GM20000 (cell line): ENCODE data around the gene GRB10.
"Not testable (repeated sequence)": the region's sequence is repeated elsewhere in the genome, so short reads cannot be mapped to it uniquely, and the experiment has no call there.

Experiments used
- DNase-seq: peaks from one replicate; pipeline ENCODE4 v3.0.0; 2012; ENCODE audit warnings: low spot score
- TF ChIP-seq, protein P1 (sequence below): IDR thresholded peaks from 2 replicates; pipeline ENCODE4 v1.5.1; 2012; ENCODE audit warnings: mild to moderate bottlenecking, control low read depth; ENCODE audit errors: extremely low read depth, missing control alignments

GRB10 gene

DNA sequence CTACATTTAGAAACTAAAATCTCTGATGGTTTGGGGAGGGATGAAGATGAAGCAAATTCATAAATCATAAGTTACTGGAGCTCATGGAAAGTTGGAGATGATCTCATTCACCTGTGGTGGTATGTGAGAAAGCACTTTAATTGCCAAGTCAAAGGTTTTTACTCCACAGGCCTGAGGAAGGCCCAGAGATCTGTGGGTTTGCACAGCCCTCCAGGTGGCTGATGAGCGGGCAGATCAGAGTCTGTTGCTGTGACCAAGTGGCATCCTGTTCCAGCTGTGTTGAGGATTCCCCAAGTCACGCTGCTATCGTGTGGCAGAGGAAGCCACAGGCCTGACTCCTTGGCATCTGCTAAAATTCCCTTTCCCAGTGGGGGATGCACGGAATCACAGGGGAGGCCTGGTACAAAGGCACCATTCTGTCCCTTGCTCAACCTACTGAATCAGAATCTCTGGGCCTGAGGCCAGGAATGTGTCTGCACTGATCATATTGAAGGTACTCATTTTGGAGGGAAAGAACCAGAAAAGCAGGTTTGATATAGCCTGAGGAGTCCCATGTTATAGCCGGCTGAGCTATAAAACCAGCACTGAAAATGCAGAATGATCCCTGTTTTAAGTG is 197.8 kb downstream of the GRB10 start:
- no peak for DNase-seq
- TF ChIP-seq, protein P1, sequence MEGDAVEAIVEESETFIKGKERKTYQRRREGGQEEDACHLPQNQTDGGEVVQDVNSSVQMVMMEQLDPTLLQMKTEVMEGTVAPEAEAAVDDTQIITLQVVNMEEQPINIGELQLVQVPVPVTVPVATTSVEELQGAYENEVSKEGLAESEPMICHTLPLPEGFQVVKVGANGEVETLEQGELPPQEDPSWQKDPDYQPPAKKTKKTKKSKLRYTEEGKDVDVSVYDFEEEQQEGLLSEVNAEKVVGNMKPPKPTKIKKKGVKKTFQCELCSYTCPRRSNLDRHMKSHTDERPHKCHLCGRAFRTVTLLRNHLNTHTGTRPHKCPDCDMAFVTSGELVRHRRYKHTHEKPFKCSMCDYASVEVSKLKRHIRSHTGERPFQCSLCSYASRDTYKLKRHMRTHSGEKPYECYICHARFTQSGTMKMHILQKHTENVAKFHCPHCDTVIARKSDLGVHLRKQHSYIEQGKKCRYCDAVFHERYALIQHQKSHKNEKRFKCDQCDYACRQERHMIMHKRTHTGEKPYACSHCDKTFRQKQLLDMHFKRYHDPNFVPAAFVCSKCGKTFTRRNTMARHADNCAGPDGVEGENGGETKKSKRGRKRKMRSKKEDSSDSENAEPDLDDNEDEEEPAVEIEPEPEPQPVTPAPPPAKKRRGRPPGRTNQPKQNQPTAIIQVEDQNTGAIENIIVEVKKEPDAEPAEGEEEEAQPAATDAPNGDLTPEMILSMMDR: no peak

DNA sequence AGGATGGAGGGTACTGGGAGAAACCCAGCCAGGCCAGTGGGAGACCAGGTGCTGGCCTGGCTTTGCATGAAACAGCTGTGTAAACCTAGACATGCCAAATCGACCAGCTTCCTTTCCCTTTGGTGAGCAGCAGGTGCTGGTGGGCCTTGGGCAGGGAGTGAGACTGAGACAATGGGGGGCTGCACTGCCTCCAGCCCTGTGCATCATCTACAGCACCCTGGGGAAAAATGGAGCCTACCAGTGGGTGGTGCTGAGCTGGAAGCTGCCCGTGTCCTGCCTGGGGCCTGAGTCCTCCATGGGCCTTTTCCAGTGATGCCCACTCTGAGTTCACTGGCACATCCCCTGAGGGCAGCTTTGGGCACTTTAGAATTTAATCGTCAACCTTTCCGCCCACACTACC is 198.3 kb downstream of the GRB10 start:
- TF ChIP-seq, protein P1: no peak
- DNase-seq: no peak

DNA sequence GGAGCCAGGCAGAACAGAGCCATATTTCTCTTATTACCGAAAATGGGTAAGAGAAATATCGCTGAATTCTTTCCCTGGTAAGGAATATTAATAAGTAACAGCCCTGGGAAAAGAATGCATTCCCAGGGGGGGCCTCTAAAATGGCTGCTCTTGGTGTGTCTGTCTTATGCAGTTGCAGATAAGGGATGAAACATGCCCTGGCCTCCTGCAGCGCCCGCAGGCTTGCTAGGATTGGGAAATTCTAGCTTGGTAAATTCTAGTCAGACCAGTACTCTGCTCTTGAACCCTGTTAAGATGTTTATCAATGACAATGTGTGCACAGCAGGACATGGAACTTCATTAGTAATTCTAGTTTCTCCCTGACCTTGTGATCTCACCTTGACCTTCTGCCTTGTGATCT is 199.4 kb downstream of the GRB10 start:
- DNase-seq: not testable (repeated sequence)

DNA sequence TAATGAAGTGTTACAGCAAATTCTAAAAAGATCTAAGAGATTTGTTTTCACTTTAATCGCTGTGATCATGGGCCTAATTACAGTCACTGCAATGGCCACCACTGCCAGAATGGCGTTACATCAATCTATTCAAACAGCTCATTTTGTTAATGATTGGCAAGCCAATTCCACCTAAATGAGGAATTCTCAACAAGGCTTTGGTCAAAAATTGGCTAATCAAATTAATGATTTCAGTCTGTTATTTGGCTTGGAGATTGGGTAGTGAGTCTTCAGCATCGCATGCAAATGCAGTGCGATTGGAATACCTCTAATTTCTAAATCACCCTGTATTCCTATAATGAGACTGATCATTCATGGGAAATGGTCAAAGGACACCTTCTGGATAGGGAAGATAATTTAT is 200.4 kb downstream of the GRB10 start:
- not testable (repeated sequence) for DNase-seq

DNA sequence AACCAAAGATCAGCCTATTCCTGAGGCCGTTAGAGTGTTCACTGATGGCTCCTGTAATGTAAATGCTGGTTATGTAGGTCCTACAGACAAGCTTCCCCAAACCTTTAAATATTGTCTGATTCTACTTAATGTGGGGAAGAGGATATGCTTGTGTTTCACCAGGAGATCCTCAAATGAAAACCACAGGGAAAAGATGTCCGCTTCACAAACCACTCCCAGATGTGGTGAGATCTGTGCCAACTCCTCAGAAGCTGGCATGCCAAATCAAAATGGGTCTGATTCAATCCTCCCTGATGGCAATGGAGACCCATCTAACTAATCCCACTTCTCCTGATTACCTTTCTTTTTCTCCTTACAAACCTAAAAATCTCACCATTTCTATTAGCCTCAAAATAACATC is 202.0 kb downstream of the GRB10 start:
- not testable (repeated sequence) for DNase-seq

DNA sequence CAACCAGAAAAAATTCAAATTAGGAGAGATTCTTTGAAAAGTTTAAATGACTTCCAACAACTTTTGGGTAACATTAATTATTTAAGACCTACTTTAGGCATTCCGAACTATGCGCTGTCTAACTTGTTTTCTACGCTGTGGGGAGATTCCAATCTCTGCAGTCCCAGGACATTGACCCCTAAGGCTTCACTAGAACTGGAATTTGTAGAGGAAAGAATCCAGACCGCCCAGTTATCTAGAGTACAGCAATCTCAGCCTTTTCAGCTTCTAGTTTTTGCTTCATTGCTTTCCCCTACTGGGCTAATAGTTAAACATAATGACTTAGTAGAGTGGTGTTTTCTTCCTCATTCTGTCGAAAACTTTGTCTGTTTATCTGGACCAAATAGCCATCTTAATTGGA is 202.6 kb downstream of the GRB10 start:
- TF ChIP-seq, protein P1: no peak
- no peak for DNase-seq

DNA sequence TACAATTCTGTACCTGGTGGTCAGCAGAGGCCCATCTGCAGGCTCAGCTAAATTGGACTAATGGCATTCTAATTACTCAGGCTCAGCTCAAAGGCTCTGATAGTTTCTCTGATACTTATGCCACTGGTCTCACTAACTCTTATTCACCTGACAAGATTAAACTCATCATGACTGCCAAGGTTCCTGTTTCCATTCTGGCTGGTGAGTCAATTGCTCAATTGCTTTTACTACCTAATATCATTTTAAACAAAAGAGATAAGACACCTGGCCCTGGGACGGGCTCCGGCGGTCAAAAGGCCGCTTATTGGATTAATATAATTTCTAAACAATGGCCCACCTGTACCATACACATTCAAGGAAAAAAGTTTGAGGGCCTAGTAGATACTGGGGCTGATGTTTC is 204.6 kb downstream of the GRB10 start:
- not testable (repeated sequence) for DNase-seq

DNA sequence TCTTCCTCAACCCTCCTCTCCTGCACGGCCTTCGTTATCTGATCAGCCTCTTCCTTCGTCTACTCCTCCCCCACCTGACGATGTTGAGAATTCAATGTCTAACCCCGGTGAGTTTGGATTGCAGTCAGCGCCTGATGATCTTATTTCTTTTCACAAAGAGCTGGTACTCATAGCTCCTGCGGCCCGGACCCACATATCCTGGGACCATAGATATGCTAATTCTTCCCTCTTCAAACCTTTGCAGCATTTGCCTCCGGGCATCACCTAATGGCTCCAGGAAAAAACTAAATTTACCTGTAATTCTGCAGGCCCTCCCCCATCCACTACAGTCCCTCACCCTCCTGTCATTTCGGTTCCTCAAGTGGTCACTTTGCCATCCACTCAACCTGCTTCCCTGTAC is 205.1 kb downstream of the GRB10 start:
- TF ChIP-seq, protein P1: no peak

DNA sequence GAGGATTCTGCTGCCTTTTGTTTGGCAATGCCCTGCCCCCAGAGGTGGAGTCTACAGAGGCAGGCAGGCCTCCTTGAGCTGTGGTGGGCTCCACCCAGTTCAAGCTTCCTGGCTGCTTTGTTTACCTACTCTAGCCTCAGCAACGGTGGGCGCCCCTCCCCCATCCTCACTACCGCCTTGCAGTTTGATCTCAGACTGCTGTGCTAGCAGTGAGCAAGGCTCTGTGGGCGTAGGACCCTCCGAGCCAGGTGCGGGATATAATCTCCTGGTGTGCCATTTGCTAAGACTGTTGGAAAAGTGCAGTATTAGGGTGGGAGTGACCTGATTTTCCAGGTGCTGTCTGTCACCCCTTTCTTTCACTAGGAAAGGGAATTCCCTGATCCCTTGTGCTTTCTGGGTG is 206.3 kb downstream of the GRB10 start:
- not testable (repeated sequence) for DNase-seq

More for the DNA sequence above, 205.1 kb downstream of the GRB10 start:
- DNase-seq: no peak

DNA sequence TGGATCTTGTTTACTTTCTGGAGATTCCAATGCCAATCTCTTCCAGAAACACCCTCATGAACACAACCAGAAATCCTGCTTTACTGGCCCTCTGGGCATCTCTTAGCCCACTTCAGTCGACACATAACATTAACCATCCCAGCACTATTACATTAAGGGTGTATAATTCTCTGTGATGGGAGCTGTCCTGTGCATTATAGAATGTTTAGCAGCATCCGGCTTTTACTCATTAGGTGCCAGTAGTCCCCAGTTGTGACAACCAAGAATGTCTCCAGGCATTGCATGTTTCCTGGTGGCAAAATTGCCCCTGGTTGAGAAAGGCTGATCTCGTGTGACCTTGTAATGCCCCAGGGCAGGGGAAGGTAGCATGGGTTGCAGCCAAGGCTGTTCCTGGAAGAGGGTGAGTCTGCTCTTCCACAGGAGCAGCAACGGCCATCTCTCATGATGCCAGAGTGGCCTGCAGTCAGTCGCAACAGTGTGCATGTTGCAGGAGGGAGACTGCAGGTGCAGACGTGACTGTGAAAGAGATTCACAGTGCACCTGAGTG is 214.9 kb downstream of the GRB10 start:
- no peak for DNase-seq
- TF ChIP-seq, protein P1: no peak
